ENCODE data around the gene ADAMTS14. TPM values are rescaled to one million over a fixed set of nuclear protein-coding genes. Genes with fewer than 3 reads are reported as not detected.

The ADAMTS14 gene
- total and polyA plus RNA-seq, 8 donors: 0.33 to 9.4 (median 3.9) TPM; not detected in 2

DNA sequence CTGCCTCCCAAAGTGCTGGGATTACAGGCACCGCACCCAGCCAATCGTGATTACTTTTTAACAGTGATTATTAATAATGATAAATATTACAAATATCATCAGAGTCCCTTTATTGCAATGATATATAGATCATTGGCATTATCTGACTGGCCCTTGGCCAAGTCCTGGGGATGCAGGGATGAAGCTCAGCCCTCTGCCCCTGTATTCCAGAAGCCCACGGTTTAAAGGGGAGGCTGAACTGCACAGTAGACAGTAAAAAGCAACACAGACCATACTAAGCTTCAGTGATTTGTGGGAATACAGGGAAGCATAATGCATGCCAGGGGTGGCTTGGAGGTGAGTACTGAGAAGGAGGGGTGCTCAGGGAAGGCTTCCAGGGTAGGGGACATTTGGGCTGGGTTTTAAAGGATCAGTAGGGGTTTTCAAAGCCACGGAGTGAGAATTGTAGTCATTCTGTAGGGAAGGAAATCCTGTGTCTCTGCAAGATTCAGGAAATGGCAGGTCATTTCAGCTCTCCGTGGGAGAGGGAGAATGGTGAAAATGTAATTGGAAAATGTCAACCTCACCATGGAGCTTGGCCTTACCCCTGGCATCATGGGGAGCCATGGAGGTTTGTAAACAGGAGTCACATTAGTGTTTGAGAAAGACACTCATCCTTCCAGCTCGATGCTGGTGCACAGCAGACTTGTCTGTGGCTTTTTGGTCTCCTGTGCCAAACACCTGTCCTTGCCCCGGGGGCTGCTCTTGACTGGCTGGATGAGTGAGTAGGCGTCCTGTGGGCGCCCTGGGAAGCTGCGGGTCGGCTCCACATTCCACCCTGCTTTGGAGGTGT is 8.8 kb downstream of the ADAMTS14 start:
- DNase-seq: no peak
- Histone ChIP-seq H3K9me3 (no peaks in the 10 kb centered on the region), H3K4me1 (no peaks in the 10 kb centered on the region), H3K4me3 (no peak overlapping the region), H3K36me3 (no peaks in the 10 kb centered on the region), H3K27ac (no peak overlapping the region), H3K27me3 (no peaks in the 10 kb centered on the region)
- TF ChIP-seq POLR2AphosphoS5 (IDR thresholded peaks at IDR 0.05) (no peak), POLR2A (IDR thresholded peaks at IDR 0.05) (no peak), EP300 (IDR thresholded peaks at IDR 0.05) (no peak)
- TF ChIP-seq, protein P1, sequence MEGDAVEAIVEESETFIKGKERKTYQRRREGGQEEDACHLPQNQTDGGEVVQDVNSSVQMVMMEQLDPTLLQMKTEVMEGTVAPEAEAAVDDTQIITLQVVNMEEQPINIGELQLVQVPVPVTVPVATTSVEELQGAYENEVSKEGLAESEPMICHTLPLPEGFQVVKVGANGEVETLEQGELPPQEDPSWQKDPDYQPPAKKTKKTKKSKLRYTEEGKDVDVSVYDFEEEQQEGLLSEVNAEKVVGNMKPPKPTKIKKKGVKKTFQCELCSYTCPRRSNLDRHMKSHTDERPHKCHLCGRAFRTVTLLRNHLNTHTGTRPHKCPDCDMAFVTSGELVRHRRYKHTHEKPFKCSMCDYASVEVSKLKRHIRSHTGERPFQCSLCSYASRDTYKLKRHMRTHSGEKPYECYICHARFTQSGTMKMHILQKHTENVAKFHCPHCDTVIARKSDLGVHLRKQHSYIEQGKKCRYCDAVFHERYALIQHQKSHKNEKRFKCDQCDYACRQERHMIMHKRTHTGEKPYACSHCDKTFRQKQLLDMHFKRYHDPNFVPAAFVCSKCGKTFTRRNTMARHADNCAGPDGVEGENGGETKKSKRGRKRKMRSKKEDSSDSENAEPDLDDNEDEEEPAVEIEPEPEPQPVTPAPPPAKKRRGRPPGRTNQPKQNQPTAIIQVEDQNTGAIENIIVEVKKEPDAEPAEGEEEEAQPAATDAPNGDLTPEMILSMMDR (IDR thresholded peaks at IDR 0.05): no peak
- 66 to 70% (median 66%) methylated on average over 11 of the region's 11 CpGs for WGBS, 5 donors
- intact Hi-C loops (cut with DNase I; ENCODE audit: low total_unique reads): no loop called here

DNA sequence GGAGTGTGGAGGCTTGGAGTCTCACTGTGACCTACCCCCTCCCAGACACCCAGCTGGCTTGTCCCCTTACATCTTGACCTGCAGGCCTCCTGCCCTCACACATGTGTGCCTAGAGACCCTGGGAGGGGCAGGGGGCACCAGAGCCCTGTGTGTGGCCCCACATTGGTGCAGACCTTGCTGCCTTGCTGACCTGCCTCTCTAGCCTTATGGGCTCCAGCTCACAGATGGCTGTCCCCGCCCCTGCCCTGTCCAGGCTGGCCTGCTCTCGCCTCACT is 9.4 kb downstream of the ADAMTS14 start:
- Histone ChIP-seq H3K4me1 (no peaks in the 10 kb centered on the region), H3K27me3 (no peaks in the 10 kb centered on the region), H3K9me3 (no peaks in the 10 kb centered on the region), H3K4me3 (no peak overlapping the region), H3K36me3 (no peaks in the 10 kb centered on the region), H3K27ac (no peak overlapping the region)
- WGBS, 5 donors: 44 to 95% (median 92%) methylated on average over 2 of the region's 2 CpGs
- DNase-seq: no peak
- TF ChIP-seq POLR2AphosphoS5 (IDR thresholded peaks at IDR 0.05) (no peak), EP300 (IDR thresholded peaks at IDR 0.05) (no peak), POLR2A (IDR thresholded peaks at IDR 0.05) (no peak)
- TF ChIP-seq, protein P1 (IDR thresholded peaks at IDR 0.05): no peak
- intact Hi-C loops (cut with DNase I; ENCODE audit: low total_unique reads): no loop called here

DNA sequence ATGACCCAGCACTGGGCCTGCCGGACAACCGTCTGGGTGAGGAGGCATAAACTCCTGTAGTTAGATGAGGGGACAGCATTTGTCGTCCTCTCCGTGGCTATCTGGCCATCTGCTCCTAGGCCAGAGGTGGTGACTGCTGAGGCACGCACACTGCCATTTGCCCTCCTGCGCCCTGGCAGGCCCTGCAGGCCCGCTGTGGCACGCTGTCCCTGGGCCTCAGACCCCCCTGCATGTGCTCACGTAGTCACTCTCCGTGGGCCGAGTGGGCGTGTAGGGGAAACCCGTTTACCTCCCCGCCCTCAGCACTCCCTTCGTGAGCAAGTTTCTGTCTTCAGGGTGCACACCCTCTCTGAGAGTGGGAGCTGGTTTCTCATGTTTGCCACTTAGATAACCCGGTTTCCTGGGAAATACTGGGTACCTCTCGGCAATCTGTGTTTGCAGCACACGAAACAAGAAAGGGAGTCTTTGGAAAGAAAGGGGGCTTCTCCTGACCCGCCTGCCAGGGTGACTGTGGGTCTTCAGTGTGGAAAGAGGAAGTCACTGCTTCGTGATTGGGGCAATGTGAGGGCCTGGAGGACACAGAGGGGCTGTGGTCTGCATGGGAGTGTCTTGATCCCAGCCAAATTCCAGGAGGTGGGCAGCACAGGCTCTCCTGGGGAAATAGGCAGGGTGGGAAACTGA is 10.8 kb downstream of the ADAMTS14 start:
- Histone ChIP-seq H3K27me3 (no peaks in the 10 kb centered on the region), H3K4me3 (no peak overlapping the region), H3K9me3 (no peaks in the 10 kb centered on the region), H3K36me3 (no peaks in the 10 kb centered on the region), H3K27ac (no peak overlapping the region), H3K4me1 (no peaks in the 10 kb centered on the region)
- intact Hi-C loops (cut with DNase I; ENCODE audit: low total_unique reads): no loop called here
- 57 to 74% (median 66%) methylated on average over 12 to 20 of the region's 20 CpGs for WGBS, 5 donors
- no peak for TF ChIP-seq POLR2AphosphoS5 (IDR thresholded peaks at IDR 0.05)
- TF ChIP-seq, protein P1 (IDR thresholded peaks at IDR 0.05): no peak
- no peak for TF ChIP-seq EP300 (IDR thresholded peaks at IDR 0.05)
- TF ChIP-seq POLR2A (IDR thresholded peaks at IDR 0.05): no peak
- no peak for DNase-seq

DNA sequence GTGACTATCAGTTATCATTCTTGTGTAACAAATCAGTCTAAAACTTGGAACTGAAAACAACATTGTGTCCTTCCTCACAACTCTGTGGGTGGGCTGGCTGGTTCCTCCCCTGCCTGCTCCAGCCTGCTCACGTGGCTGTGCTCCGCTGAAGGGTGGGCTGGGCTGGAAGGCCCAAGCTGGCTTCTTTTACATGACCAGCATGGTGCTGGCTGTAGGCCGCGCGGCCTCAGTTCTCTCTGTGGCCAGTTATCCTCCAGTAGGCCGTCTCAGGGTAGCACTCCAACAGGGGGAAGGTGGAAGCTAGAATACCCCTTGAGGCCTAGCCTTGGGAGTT is 11.3 kb downstream of the ADAMTS14 start:
- Histone ChIP-seq H3K9me3 (no peaks in the 10 kb centered on the region), H3K27me3 (no peaks in the 10 kb centered on the region), H3K36me3 (no peaks in the 10 kb centered on the region), H3K27ac (no peak overlapping the region), H3K4me3 (no peak overlapping the region), H3K4me1 (no peaks in the 10 kb centered on the region)
- TF ChIP-seq, protein P1 (IDR thresholded peaks at IDR 0.05): no peak
- TF ChIP-seq POLR2A (IDR thresholded peaks at IDR 0.05) (no peak), POLR2AphosphoS5 (IDR thresholded peaks at IDR 0.05) (no peak), EP300 (IDR thresholded peaks at IDR 0.05) (no peak)
- peak in 1 of 2 donors; percentile 67 for DNase-seq
- 74 to 80% (median 75%) methylated on average over 6 of the region's 6 CpGs for WGBS, 5 donors
- intact Hi-C loops (cut with DNase I; ENCODE audit: low total_unique reads): no loop called here

All from stomach (tissue), 9 donors.